Lung (tissue), 12 donors: ENCODE data around the gene TUSC2. TPM values are rescaled to one million over a fixed set of nuclear protein-coding genes. Genes with fewer than 3 reads are reported as not detected.
"Not testable (repeated sequence)": the region's sequence is repeated elsewhere in the genome, so short reads cannot be mapped to it uniquely, and the experiment has no call there.

Experiments
- ATAC-seq: fragments of 200-7000 bp; cut with Tn5 transposase; one replicate; pipeline ENCODE4 v1.9.1; 2020; ENCODE audit warnings: moderate number of reproducible peaks; ENCODE audit not compliant: insufficient read depth, low FRiP score
- DNase-seq, 3 donors: peaks; one replicate each; pipeline ENCODE4 v3.0.0-alpha.2; 2013 to 2017
- H3K27ac ChIP-seq, 2 donors: one replicate each; pipeline ENCODE4 v1.5.1; 2013; ENCODE audit warnings: mild to moderate bottlenecking in 2 of 2, moderate library complexity in 2 of 2, control low read depth in 1 of 2, inconsistent platforms in 1 of 2, low read depth in 1 of 2, low read length in 1 of 2
- H3K27me3 ChIP-seq, 3 donors: one replicate each; pipeline ENCODE4 v1.5.1; 2013; ENCODE audit warnings: low read length in 2 of 3; ENCODE audit not compliant: control insufficient read depth in 3 of 3, insufficient read depth in 3 of 3
- H3K36me3 ChIP-seq, 4 donors: one replicate each; pipeline ENCODE4 v1.5.1; 2013; ENCODE audit warnings: low read length in 4 of 4, mild to moderate bottlenecking in 1 of 4, moderate library complexity in 1 of 4; ENCODE audit not compliant: control insufficient read depth in 4 of 4, insufficient read depth in 4 of 4
- H3K4me1 ChIP-seq, 5 donors: one replicate each; pipeline ENCODE4 v1.5.1; 2013; ENCODE audit warnings: low read length in 5 of 5, mild to moderate bottlenecking in 2 of 5, moderate library complexity in 1 of 5; ENCODE audit not compliant: control insufficient read depth in 5 of 5, insufficient read depth in 5 of 5
- H3K4me3 ChIP-seq: one replicate; pipeline ENCODE4 v1.5.1; 2013; ENCODE audit warnings: mild to moderate bottlenecking, control low read depth, moderate library complexity
- H3K9ac ChIP-seq, 2 donors: one replicate each; pipeline ENCODE4 v1.5.1; 2013; ENCODE audit warnings: low read length in 2 of 2, control low read depth in 1 of 2; ENCODE audit not compliant: insufficient read depth in 1 of 2
- H3K9me3 ChIP-seq, 4 donors: one replicate each; pipeline ENCODE4 v1.5.1; 2013; ENCODE audit warnings: low read length in 3 of 4, mild to moderate bottlenecking in 1 of 4, moderate library complexity in 1 of 4; ENCODE audit not compliant: control insufficient read depth in 4 of 4, insufficient read depth in 3 of 4
- WGBS, 2 donors: extraction: QIAGEN DNeasy Blood & Tissue Kit; methylation state at CpG; one replicate each; pipeline ENCODE4 v1.1.7; 2013; 5-methylcytosine and 5-hydroxymethylcytosine counted together
- polyA plus RNA-seq, 2 donors: library from polyadenylated mRNA; stranded (reverse); fragments of 200-250 nt; gene quantifications; one replicate each; pipeline ENCODE4 v1.2.1, GENCODE V29; 2013
- total RNA-seq, 2 donors: library from RNA; depleted of rRNA in 1 of 2; stranded (reverse); fragments of >200 nt in 1 of 2; gene quantifications; one replicate each; pipeline ENCODE4 v1.2.1, GENCODE V29; 2014 to 2021
- TF ChIP-seq, protein P1 (sequence below): IDR thresholded peaks from 2 replicates; pipeline ENCODE4 v1.5.1; 2012; ENCODE audit warnings: mild to moderate bottlenecking; ENCODE audit errors: control extremely low read depth, extremely low read depth
- donor health status: control.
- donor health status: control.
- donor health status: Bipolar disorder and iron deficiency.
- donor health status: healthy.
- donor health status: DM: yes; HTN: yes; CAD: no.

Gene TUSC2
- total and polyA plus RNA-seq, 4 donors, result 11.1 to 54.5 (median 30.5) TPM

DNA sequence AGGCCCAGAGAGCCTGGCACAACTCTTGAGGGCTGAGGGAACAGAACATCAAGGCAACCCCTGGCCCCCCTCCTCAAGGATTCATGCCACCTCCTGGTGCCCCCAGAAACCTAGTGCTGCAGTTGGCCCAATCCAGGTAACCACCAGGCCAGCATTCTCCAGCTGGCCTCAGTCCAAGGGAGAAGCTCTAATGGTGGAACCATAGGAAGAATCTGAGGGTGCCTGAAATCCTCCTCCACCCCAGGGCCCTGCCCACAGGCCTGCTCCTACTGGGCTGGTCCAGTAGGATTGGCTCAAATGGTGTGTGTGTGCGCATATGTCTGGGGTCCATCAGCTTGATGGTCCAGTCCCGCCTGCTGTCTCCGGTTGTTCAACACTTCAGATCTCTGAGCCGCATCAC is 13.2 kb downstream of the TUSC2 start:
- Histone ChIP-seq H3K4me3 (no peak overlapping the region), H3K36me3 (peaks cover 0 to 21% (median 16%) of the 10 kb centered on the region in 4 donors), H3K27ac (peak overlapping the region in 1 of 2 donors; percentile 79), H3K9ac (no peak overlapping the region), H3K27me3 (no peaks in the 10 kb centered on the region), H3K9me3 (no peaks in the 10 kb centered on the region), H3K4me1 (peaks cover 0 to 40% (median 6%) of the 10 kb centered on the region in 5 donors)
- WGBS, 2 donors, result 98% methylated on average over 4 of the region's 4 CpGs
- DNase-seq, result no peak
- no peak for ATAC-seq
- TF ChIP-seq, protein P1, sequence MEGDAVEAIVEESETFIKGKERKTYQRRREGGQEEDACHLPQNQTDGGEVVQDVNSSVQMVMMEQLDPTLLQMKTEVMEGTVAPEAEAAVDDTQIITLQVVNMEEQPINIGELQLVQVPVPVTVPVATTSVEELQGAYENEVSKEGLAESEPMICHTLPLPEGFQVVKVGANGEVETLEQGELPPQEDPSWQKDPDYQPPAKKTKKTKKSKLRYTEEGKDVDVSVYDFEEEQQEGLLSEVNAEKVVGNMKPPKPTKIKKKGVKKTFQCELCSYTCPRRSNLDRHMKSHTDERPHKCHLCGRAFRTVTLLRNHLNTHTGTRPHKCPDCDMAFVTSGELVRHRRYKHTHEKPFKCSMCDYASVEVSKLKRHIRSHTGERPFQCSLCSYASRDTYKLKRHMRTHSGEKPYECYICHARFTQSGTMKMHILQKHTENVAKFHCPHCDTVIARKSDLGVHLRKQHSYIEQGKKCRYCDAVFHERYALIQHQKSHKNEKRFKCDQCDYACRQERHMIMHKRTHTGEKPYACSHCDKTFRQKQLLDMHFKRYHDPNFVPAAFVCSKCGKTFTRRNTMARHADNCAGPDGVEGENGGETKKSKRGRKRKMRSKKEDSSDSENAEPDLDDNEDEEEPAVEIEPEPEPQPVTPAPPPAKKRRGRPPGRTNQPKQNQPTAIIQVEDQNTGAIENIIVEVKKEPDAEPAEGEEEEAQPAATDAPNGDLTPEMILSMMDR, result no peak

DNA sequence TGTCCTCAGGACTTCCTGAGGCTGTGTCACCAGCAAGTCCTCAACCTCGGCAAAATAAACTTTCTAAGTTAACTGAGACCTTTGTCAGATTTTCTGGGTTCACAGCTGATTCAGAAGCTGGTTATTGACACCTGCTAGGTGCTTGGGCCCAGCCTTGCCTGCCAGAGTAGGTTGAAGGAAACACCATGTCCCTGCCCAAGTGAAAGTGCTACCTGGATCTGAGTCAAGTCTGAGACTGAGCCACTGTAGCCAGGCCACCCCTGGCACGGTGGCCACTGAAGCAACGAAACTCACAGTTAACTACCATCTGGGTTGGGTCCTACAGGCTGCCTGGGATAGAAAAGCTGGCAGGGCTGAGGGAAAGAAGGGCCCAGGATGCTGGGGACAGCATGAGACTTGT is 13.7 kb downstream of the TUSC2 start:
- no peak overlapping the region for H3K9ac ChIP-seq
- DNase-seq (no peak), ATAC-seq (no peak)
- peaks cover 0 to 21% (median 16%) of the 10 kb centered on the region in 4 donors for H3K36me3 ChIP-seq
- H3K4me1 ChIP-seq, result peaks cover 0 to 35% (median 5%) of the 10 kb centered on the region in 5 donors
- no peaks in the 10 kb centered on the region for H3K27me3 ChIP-seq
- no peaks in the 10 kb centered on the region for H3K9me3 ChIP-seq
- H3K27ac ChIP-seq, result peak overlapping the region in 1 of 2 donors; percentile 79
- H3K4me3 ChIP-seq, result no peak overlapping the region
- TF ChIP-seq, protein P1, result no peak
- WGBS, 2 donors, result 48 to 79% methylated on average over 3 of the region's 3 CpGs

DNA sequence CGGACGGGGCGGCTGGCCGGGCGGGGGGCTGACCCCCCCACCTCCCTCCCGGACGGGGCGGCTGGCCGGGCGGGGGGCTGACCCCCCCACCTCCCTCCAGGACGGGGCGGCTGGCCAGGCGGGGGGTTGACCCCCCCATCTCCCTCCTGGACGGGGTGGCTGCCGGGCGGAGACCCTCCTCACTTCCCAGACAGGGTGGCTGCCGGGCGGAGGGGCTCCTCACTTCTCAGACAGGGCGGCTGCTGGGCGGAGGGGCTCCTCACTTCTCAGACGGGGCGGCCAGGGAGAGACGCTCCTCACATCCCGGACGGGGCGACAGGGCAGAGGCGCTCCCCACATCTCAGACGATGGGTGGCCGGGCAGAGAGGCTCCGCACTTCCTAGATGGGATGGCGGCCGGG is 16.0 kb downstream of the TUSC2 start:
- H3K4me3 ChIP-seq, DNase-seq, H3K9ac ChIP-seq, H3K27ac ChIP-seq, H3K9me3 ChIP-seq, H3K27me3 ChIP-seq, ATAC-seq: not testable (repeated sequence)
- H3K4me1 ChIP-seq, result peaks cover 0 to 16% (median 0%) of the 10 kb centered on the region in 5 donors
- 84 to 95% methylated on average over 4 to 32 of the region's 32 CpGs for WGBS, 2 donors
- H3K36me3 ChIP-seq, result peaks cover 0 to 12% (median 4%) of the 10 kb centered on the region in 4 donors

DNA sequence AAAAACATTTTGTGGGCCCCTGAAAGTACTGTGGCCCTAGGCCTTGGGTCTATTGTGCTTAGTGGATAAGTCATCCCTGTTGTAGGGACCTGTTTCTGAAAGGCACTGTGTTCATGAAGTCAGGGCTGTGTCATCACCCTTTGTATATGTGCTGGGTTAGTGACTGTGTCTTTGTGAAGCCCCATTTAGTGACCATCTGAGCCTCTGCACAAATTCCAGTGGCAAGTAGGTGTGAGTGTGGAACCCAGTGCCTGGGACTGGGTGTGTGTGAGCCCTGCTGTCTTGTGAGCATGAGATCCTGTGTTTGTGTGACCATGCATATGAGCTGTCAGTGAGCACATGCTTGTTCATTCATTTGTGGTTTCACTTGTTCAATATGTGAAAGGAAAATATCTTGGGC is 23.4 kb downstream of the TUSC2 start:
- Histone ChIP-seq H3K9me3 (no peaks in the 10 kb centered on the region), H3K4me1 (peaks cover 10 to 20% (median 16%) of the 10 kb centered on the region in 5 donors), H3K4me3 (no peak overlapping the region), H3K36me3 (peaks cover 0 to 6% (median under 1%) of the 10 kb centered on the region in 4 donors), H3K9ac (no peak overlapping the region), H3K27me3 (no peaks in the 10 kb centered on the region), H3K27ac (no peak overlapping the region)
- ATAC-seq, result no peak
- TF ChIP-seq, protein P1, result no peak
- no peak for DNase-seq
